VCaP (cell line): Measurements from ENCODE around the gene WWOX.
A peak's percentile ranks its signal among the peaks of the same experiment; 100 is the strongest.

ENCODE experiments used
- H3K27ac ChIP-seq: fragments of 450-650 bp; 2 replicates; pipeline ENCODE4 v1.5.1; 2017
- TF ChIP-seq, protein P1 (sequence below): fragments of 450-650 bp; conservative IDR thresholded peaks from 2 replicates; pipeline ENCODE4 v1.5.1; 2017; ENCODE audit warnings: mild to moderate bottlenecking, moderate library complexity

WWOX gene

GRCh38 chr16:78130950-78131349 lies 31.5 kb downstream of the WWOX start:
- no peak overlapping the region for H3K27ac ChIP-seq
- TF ChIP-seq, protein P1, sequence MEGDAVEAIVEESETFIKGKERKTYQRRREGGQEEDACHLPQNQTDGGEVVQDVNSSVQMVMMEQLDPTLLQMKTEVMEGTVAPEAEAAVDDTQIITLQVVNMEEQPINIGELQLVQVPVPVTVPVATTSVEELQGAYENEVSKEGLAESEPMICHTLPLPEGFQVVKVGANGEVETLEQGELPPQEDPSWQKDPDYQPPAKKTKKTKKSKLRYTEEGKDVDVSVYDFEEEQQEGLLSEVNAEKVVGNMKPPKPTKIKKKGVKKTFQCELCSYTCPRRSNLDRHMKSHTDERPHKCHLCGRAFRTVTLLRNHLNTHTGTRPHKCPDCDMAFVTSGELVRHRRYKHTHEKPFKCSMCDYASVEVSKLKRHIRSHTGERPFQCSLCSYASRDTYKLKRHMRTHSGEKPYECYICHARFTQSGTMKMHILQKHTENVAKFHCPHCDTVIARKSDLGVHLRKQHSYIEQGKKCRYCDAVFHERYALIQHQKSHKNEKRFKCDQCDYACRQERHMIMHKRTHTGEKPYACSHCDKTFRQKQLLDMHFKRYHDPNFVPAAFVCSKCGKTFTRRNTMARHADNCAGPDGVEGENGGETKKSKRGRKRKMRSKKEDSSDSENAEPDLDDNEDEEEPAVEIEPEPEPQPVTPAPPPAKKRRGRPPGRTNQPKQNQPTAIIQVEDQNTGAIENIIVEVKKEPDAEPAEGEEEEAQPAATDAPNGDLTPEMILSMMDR = no peak

DNA sequence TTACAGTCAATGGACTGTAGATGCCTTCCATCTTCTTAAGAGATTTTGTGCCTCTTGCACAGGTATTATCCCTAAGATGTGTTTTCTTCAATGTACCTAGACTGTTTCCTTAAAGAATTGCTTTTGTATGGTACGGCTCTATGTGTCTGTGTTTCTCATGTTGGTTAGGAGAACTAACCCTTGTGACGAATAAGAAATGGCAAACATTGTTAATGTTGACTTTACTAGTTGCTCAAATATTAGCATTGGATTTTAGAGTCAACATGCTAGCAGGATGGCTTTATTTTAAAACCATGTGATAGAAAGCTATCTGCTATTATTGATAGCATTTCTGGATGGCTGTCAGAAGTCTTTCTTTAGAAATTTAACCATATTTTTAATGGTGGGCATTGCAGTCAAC lies 34.5 kb downstream of the WWOX start:
- TF ChIP-seq, protein P1 = no peak
- H3K27ac ChIP-seq = peak overlapping the region; percentile 86

DNA sequence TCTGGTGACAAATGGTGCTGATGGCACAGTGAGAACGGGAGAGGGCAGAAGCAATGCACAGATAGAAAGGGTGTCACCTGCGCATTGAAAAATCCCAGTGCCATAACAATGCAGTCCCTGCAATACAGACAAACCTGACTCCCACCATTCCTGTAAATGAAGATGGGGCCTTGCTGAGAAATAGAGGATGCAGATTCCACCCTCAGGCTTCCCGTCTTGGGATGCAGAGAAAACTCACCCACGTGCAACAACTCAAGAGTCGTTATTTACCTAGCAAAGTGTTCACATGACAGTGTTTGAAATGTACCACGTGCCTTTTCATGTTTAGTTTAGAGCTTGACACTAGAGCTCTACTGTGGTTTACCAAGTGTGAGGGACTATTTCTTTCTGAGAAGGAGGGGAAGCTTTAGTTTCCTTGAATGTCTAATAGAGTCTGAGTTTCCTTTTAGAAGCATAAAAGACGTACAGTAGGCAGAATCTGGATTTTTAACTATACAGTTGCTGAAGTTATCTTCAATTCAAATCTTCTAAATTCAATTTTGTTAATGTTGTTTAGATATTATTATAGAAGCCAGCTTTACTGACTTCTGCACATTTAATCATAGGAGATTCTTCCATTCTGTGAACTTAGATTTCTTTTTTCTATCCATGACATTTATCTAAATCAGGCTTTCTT lies 35.6 kb downstream of the WWOX start:
- TF ChIP-seq, protein P1 = no peak
- peak overlapping the region; percentile 86 for H3K27ac ChIP-seq

DNA sequence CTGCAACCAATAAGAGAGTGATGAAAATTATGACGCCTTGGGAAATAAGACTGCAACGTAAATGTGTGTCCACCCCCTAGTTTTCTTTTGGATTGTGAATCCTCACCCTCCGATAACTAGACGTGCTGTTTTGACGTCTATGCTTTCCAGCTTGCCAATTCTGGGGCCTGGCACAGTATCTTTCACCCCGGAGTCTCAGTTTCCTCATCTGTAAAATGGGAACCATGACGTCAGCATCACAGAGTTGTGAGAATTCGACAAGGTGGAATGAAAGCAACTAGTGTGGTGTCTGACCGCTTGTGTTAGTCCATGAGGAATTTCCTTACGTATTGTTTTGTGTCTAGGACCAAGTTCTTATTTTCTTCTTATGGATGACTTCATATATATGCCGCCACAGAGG lies 37.7 kb downstream of the WWOX start:
- no peak overlapping the region for H3K27ac ChIP-seq
- TF ChIP-seq, protein P1 = no peak

- TF ChIP-seq, protein P1 = no peak
- no peak overlapping the region for H3K27ac ChIP-seq
Measured at GRCh38 chr16:78137782-78138616, 38.5 kb downstream of the WWOX start.

DNA sequence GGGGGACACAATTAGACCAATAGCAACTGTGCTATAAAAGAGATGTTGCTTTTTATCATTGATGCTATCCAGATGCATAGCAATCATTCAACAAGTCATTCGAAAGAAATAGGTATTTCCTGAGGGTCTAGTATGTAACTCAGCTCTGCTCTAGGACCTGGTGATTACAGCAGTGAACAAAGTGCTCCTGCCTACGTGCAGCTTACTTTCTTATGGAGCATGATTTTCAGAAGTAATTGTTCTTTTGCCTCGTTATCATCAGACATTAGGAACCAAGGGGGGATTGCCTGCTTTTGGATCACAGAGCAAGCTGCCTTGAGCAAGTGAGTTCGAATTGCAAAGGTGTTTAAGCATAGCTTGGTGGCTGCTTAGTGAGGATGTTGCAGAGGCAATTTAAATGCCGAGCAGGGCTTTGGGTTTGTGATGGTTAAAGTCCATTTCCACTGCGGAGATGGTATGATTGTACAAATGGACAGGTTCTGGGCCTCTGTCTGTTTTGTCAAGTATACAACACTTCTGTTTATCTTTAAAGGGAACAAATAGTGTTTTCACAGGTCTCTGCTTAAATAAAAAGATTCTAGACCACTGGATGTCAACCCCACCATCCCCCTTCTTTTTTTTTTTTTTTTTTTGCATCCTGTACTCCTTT lies 41.5 kb downstream of the WWOX start:
- H3K27ac ChIP-seq = no peak overlapping the region
- TF ChIP-seq, protein P1 = no peak

- H3K27ac ChIP-seq = no peak overlapping the region
- TF ChIP-seq, protein P1 = no peak
Measured at GRCh38 chr16:78142788-78143187, 43.3 kb downstream of the WWOX start.
